Amniotic stem cell (primary cell): ENCODE data around the gene ARSG.
"Not testable (repeated sequence)": the region's sequence is repeated elsewhere in the genome, so short reads cannot be mapped to it uniquely, and the experiment has no call there.

Experiments used
- DNase-seq: peaks from one replicate; lab custom pipeline; 2025; lab: John Stamatoyannopoulos, UW

The ARSG gene

DNA sequence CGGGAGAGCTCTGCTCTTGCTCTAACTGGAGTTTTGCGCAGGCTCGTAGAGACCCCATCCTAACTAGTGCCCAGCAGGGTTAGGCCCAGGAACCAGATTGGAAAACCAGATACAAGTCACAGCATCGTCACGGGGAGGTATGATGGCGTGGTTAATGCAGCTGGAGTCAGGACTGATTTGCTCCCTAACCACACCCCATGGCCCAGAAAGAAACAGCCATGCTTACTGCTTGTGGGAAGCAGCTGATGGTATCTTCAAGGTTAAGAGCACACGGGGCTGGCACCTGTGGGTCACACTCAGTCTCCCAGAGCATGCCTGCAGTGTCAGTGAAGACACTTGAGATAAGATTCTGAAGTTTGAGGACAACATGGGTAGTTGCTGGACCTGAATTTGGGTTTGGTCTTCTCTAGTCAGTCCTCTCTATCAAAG lies 105.8 kb downstream of the ARSG start:
- no peak for DNase-seq

DNA sequence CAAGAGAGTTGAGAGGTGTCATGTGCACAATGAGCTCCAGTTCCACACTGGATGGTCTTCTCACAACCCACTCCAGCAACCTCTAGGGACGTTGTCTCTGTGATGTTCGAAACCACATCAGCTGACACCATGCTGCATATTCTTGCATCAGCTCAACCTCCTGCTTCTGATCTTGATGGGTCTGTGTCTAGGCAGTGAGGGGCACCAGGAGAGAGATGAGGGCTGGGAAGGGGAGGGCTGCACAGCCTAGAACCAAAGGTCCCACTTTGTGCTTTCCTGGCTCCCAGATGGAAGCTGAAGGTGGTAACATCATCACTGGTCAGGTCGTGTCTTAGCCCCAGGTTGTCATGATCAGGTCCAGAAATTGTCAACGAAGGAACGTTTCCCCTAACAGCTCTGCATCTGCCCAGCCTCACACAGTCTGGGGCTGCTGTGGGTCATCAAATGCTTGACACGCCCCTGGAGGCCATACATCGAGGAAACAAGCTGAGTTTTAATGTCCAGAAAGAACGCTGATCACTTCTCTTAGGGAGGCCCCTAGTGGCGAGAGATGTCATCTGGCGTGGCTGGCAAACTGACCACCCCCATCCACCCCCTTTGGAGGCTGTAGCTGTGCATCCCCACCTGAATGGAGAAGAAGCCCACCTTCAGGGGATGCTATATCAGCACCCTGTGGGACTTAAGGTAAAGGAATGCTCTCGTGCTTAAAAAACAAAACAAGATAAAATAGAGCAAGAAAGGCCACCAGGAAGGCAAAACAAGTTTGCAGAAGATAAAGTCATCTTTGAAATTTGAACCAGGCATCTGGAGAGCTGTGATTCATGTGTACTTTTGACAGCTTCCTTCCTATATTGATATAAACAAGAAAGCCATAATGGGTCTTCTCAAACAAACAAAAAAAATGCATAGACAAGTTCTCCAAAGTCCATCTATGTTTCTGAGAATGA lies 107.7 kb downstream of the ARSG start:
- peak; percentile 66 for DNase-seq

DNA sequence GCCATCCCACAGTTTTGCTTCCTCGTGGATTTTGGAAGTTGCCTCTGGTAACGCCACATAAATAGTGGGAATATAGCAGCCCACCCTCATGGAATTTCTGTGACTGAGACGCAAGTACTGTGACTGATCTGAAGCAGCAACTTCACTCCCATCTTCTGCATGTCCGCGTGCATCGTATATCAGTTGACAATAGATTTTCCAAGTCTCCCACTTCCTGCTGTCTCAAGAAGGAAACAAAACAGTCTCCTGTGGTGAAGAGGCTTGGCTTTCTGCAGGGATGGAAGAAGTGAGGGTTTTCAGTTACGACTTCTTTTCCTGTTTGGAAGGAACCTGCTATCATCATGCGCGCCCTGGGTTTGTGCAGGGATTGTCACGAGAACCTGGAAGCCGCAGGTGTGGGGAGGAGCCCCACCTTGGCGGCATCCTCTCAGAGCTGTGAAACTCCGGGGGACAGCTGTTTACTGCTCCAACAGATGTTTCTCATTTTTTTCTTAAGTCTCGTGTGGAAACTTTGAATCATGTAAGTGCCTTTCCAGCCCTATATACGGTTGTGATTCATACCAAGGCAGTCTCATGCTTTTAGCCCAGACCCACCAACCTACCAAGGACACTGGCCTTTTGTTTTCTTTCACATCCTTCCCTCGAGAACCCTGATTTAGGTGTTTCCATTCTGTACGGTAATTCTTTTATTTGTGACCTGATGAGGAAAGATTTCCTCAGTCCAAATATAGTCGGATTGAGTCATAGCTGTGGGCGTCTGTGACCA lies 108.5 kb downstream of the ARSG start:
- peak; percentile 68 for DNase-seq

DNA sequence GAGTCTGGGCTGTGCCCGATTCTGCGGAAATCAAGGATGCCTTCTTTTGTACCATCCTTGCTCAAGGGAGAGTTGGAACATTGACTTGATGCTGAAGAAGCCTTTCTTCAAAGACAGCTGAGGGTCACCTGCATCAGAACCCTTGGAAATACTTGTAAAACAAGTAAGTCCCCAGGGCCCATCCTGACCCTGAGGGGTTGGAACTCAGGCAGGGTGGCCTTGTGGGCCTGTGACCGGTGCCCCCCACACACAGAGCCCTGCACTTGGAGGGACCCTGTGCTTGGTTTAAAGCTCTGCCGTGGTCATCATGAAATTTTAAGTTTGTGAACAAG lies 109.1 kb downstream of the ARSG start:
- no peak for DNase-seq

DNA sequence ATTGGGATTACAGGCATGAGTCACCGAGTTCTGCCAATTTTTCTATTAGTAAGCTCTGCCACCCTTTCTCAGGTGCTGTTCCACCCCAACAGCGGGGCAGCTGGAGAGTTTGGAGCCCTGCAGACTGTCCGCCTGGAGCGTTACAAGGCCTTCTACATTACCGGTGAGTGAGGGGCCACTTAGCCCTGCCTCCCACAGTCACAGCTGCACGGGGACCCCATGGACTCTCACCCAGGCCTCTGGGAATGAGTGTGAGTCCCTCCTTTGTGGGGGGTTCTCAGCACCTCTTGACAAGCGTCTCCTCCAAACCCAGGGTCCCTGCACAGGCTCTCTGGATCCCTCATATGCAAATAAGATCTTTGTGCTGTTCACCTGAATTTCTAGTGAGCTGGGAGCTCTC lies 110.0 kb downstream of the ARSG start:
- no peak for DNase-seq

DNA sequence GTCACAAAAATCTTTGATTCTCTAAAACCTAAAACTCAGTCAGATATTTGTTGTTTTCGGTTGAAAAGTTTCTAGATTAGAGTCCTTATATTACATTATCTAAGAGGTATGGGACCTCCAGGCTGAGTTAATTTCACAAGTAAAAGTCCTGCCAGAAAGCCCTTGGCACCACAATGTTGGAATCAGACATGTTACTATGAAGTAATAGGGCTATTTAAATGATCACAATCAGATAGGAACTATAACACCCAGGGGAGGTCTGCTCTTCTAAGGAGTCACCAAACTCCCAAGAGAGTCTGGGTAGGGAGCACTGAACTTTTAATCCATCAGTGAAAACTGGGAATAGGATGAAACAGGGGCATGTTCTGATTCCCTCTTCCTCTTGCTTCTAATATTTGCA lies 111.8 kb downstream of the ARSG start:
- no peak for DNase-seq

DNA sequence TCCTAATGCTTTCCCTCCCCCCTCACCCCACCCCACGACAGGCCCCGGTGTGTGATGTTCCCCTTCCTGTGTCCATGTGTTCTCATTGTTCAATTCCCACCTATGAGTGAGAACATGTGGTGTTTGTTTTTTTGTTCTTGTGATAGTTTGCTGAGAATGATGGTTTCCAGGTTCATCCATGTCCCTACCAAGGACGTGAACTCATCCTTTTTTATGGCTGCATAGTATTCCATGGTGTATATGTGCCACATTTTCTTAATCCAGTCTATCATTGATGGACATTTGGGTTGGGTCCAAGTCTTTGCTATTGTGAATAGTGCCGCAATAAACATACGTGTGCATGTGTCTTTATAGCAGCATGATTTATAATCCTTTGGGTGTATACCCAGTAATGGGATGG lies 112.5 kb downstream of the ARSG start:
- not testable (repeated sequence) for DNase-seq

DNA sequence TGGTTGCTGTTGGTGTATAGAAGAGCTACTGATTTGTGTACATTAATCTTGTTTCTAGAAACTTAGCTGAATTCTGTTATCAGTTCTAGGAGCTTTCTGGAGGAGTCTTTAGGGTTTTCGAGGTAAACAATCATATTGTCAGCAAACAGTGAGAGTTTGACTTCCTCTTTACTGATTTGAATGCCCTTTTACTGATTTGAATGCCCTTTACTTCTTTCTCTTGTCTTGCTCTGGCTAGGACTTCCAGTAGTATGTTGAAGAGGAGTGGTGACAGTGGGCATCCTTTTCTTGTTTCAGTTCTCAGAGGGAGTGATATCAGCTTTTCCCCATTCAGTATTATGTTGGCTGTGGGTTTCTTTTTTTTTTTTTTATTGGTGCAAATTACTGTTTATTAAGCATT lies 116.4 kb downstream of the ARSG start:
- DNase-seq, result not testable (repeated sequence)

DNA sequence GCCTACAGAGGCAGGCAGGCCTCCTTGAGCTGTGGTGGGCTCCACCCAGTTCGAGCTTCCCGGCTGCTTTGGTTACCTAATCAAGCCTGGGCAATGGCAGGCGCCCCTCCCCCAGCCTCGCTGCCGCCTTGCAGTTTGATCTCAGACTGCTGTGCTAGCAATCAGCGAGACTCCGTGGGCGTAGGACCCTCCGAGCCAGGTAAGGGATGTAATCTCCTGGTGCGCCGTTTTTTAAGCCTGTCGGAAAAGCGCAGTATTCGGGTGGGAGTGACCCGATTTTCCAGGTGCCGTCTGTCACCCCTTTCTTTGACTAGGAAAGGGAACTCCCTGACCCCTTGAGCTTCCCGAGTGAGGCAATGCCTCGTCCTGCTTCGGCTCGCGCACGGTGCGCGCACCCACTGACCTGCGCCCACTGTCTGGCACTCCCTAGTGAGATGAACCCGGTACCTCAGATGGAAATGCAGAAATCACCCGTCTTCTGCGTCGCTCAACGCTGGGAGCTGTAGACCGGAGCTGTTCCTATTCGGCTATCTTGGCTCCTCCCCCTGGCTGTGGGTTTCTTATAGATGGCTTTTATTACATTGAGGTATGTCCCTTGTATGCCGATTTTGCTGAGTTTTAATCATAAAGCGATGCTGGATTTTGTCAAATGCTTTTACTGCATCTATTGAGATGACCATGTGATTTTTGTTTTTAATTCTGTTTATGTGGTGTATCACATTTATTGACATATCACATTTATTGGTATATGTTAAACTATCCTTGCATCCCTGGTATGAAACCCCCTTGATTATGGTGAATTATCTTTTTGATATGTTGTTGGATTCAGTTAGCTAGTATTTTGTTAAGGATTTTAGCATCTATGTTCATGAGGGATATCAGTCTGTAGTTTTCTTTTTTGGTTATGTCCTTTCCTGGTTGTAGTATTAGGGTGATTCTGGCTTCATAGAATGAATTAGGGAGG lies 122.6 kb downstream of the ARSG start:
- peak; percentile 6 for DNase-seq

DNA sequence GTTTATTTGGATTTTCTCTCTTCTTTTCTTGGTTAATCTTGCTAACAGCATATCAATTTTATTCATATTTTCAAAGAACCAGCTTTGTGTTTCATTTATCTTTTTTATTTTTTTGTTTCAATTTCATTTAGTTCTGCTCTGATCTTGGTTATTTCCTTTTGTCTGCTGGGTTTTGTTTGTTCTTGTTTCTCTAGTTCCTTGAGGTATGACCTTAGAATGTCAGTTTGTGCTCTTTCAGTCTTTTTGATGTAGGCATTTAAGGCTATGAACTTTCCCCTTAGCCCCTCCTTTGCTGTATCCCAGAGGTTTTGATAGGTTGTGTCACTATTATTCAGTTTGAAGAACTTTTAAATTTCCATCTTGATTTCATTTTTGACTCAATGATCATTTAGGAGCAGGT lies 123.6 kb downstream of the ARSG start:
- DNase-seq, result not testable (repeated sequence)

DNA sequence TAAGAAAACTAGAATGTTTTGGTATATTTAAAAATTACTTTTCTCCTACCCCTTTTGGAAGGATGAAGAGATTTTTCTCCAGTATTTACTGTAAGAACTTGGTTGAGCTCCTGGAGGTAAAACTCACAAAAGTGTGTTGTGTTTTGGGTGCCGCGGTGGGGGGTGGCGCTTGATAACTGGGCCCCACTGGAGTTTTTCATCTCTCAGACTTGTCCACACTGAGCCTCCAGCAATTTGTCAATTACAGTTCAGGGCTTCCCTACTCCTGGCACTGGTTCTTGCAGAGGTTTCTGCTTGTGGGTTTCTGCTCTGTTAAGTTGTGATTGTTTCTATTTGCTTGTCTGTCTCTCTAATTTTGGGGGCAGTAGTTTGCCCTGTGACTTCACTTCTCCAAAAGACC lies 126.0 kb downstream of the ARSG start:
- DNase-seq, result no peak

DNA sequence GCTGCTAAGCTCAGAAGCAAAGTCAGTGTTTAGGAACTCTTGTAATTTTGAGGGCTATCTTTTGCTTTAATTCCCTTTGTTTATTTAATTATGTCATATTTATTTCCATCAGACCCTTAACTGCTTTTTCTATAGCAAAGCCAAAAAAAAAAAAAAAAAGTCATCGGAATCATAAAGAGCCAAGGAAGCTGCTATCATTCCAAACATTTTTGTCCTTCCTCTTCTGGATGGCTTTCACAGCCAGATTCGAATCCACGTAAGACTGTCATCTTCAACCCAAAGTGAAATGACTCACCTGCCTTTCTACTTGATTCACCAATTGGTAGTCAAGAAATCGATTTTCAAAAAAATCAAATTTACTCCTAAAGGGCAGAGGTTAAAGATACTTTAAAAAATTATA lies 127.6 kb downstream of the ARSG start:
- no peak for DNase-seq

DNA sequence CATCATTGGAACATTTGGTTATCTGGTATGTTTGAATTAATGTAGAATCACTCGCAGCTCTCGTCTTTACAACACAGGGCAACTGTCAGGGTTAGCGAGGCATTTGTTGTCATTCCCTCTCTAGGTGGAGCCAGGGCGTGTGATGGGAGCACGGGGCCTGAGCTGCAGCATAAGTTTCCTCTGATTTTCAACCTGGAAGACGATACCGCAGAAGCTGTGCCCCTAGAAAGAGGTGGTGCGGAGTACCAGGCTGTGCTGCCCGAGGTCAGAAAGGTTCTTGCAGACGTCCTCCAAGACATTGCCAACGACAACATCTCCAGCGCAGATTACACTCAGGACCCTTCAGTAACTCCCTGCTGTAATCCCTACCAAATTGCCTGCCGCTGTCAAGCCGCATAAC lies 128.8 kb downstream of the ARSG start:
- no peak for DNase-seq

DNA sequence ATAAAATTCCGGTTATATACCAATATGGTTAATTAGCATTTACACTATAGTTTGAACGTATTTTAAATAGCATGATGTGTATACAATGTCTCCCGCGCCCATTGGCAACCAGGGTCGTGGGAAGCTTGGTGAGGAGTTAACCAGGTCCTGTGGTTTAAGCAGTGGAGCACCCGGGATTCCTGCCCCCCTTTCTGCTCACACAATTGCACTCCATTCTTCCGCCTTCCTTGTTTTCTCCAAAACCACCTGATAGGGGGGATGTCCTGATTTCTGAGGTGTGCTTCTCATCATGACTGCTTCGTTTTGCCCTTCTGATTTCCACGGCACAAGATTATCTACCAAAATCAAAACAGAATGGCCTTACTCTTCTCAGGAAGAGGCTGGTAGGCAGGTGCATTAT lies 130.2 kb downstream of the ARSG start:
- DNase-seq, result no peak

DNA sequence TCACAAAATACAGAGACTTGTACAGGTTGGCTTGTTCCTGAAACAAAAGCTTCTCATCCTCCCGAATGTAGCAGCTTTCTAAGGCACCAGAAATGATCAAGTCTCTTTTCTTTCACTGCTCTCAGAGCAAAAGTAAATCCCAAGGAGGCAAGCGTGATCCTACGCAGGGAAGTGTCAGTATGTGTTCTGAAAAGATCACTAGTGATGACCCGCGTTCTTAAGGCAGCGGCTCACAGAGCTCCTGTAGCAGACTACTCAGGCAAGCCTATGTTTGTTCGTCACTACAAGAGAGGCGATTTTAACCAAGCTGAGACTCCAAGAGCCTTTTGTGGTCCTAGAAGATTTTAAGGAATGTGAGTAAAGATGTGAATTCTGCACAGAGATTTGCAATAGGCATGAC lies 131.5 kb downstream of the ARSG start:
- no peak for DNase-seq

DNA sequence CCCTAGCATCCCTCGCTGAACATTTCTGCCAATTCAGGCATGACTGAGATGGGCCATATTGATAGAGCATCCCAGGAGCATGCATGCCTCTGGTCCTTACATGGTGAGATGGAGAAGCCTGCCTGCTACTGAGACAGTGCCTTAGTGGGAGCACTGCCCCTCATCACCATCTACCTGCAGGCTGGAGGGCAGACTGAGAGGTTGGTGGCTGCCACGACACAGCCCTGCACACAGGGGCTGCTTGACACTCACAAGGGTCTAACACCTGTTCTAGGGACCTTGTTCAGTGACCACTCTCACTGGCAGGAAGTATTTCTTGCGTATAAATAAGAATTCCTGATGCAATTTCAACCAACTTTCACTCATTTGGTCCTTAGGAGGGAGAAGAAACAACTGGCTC lies 132.0 kb downstream of the ARSG start:
- no peak for DNase-seq

DNA sequence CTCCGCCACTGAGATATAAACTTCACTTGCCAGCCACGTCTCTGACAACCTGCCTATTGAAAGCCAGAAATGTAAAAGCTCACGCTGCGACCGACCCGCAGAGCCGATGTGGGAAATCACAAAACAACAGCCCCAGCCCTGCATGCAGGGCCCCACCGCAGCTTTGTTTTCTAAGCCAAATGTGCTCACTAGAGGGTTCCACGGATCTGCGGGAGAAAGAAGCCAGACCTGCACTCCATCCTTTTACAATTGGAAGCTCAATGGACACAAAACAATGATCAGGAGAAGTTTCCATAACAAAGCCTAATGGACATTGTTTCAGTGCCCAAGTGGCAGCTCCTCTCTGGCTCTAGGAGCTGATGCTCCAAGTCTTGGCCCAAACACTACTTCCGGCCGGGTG lies 132.9 kb downstream of the ARSG start:
- no peak for DNase-seq

DNA sequence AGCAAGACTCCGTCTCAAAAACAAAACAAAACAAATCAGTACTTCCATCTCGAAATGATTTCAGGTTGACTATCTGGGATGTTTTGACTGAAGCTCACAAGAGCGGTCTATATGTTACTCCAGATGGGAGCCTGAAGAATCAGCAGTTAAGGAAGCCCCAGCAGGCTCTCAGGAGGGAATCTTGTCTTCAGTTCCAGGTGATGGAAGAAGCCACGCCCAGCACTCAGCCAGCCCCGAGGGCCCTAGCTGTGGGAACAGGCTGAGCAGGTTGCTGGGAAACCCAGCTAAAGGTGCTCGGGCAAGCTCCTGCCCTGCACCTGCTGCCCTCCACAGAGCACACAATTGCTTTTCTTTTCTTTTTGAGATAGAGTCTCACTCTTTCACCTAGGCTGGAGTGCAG lies 133.6 kb downstream of the ARSG start:
- DNase-seq, result no peak

DNA sequence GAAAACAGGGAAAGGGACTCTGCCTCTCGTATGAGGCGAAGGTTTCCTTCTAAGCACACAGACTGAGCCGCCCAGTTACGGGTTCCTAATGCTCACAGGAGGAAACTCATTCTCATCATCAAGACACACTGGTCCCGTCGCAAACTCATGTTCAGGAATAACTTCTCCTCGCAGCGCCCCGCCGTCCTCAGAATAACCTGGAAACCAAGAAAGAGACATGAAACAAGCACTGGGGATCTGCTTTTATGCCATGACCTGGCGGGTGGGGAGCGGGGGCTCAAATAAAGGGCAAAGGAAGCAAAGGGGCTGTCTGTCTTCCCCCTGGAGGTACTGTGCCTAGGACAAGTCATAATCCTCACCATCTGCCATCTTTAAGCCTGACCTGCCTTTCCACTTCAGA lies 134.7 kb downstream of the ARSG start:
- DNase-seq, result no peak

DNA sequence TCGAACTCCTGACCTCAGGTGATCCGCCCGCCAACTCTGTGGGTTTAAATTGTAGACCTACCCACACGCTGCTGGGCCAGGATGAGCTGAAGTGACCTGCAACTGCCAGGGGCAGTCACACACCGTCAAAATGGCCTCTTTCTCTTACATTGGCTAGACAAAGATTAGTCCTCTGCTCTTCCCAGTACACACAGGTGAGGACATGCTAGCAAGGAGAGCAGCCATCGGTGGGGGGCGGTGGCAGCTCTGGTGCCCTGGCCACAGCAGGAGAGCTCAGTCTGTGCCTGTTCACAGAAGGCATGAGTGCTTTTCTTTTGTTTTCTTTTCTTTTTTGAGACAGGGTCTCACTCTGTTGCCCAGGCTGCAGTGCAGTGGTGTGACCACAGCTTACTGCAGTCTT lies 136.3 kb downstream of the ARSG start:
- DNase-seq, result no peak

DNA sequence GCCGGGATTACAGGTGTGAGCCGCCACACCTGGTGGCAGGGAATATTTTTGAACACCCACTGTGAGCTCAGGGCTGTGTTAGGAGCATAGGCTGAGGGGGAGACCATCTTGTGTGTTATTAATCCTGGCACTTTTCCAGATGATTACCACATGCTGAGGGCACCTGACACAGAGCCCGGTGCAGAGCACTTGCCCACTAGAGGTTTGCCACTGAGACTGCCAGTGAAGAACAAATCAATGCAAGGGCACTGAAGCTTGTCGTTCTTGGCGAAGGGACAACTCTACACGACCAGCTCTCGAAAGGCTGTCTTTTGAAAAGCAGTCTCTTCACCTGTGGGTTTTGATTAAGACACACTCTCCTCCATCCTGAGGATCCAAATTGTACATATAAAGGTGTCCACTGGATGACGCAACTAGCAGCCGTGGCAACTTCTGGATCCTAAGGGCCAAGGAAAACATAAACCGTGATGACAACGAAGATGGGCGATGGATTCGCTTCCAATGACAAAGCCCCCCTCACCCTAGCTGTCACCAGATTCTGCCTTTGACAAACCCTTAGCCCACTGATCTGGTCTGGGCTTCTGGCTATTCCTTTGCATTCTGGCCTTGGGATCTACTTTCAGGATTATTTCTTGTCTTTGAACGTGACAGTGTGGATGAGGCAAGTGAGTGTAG lies 137.3 kb downstream of the ARSG start:
- no peak for DNase-seq

DNA sequence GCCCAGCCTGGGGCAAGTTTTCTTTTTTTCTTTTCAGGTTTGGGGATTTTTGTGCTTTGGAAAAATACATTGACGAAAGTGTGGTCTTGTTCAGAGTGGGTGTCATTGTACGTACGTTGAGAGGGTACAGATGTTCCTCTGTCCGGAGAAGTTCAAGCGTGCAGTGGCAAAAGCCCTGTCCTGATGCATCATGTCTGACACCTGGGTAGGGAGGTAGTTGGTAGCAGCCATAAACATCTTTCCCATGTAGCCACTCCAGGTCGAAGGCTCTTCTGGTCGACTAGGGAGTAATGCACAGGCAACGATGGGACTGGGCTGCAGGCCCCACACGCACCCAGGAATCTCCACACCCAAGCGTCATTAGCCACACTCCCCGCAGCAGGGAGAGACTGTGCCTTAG lies 138.6 kb downstream of the ARSG start:
- no peak for DNase-seq
